Testis (tissue), 2 donors: ENCODE measurements around the gene IGSF9.

Experiments used
- POLR2A ChIP-seq: fragments of 450-650 bp; IDR thresholded peaks from one replicate; pipeline ENCODE4 v1.6.1; 2017; ENCODE audit warnings: antibody characterized with exemption, mild to moderate bottlenecking, moderate library complexity
- TF ChIP-seq, protein P1 (sequence below), 3 experiments: fragments of 450-650 bp in 2 of 3; fragments of 200-600 bp in 1 of 3; sonication (generic) in 1 of 3; IDR thresholded peaks; one replicate each; pipeline ENCODE4 v1.5.1; 2016 to 2019; ENCODE audit warnings: antibody characterized with exemption in 3 of 3, mild to moderate bottlenecking in 2 of 3, moderate library complexity in 1 of 3

DNA sequence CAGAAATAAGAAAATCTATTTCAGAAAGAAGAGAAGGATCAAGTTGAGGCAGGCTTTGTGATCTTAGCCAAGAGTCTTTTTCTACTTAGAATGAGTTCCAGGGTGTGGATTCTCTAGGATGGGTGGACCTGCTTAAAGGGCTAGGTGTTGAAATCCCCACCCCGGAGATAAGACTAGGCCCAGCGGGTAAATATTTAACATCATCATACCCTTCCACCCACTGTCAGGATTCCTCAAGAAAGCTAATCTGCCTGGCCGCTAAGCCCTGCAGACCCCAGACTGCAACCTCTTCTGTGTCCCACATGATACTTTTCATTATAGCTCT, 5.8 kb downstream of the IGSF9 start:
- TF ChIP-seq, protein P1, sequence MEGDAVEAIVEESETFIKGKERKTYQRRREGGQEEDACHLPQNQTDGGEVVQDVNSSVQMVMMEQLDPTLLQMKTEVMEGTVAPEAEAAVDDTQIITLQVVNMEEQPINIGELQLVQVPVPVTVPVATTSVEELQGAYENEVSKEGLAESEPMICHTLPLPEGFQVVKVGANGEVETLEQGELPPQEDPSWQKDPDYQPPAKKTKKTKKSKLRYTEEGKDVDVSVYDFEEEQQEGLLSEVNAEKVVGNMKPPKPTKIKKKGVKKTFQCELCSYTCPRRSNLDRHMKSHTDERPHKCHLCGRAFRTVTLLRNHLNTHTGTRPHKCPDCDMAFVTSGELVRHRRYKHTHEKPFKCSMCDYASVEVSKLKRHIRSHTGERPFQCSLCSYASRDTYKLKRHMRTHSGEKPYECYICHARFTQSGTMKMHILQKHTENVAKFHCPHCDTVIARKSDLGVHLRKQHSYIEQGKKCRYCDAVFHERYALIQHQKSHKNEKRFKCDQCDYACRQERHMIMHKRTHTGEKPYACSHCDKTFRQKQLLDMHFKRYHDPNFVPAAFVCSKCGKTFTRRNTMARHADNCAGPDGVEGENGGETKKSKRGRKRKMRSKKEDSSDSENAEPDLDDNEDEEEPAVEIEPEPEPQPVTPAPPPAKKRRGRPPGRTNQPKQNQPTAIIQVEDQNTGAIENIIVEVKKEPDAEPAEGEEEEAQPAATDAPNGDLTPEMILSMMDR (IDR thresholded peaks at IDR 0.05), result no peak
- no peak for TF ChIP-seq POLR2A
